Osteocyte (in vitro differentiated cells): ENCODE data around the gene LMAN2. TPM values are rescaled to one million over a fixed set of nuclear protein-coding genes. Genes with fewer than 3 reads are reported as not detected.
A peak's percentile ranks its signal among the peaks of the same experiment; 100 is the strongest.

Experiments
- DNase-seq: peaks from one replicate; pipeline ENCODE4 v3.0.0; 2021; ENCODE audit warnings: mixed read lengths; ENCODE audit not compliant: unreplicated experiment; ENCODE audit errors: extremely low spot score
- H3K27ac Mint-ChIP-seq: one replicate; pipeline ENCODE4 v1.8.0; 2021; ENCODE audit warnings: mild to moderate bottlenecking, mixed read lengths; ENCODE audit not compliant: unreplicated experiment
- H3K27me3 Mint-ChIP-seq: one replicate; pipeline ENCODE4 v1.8.0; 2021; ENCODE audit warnings: mixed read lengths; ENCODE audit not compliant: unreplicated experiment
- H3K36me3 Mint-ChIP-seq: one replicate; pipeline ENCODE4 v1.8.0; 2021; ENCODE audit warnings: mixed read lengths; ENCODE audit not compliant: unreplicated experiment
- H3K4me1 Mint-ChIP-seq: one replicate; pipeline ENCODE4 v1.8.0; 2021; ENCODE audit warnings: mixed read lengths; ENCODE audit not compliant: unreplicated experiment
- H3K4me3 Mint-ChIP-seq: one replicate; pipeline ENCODE4 v1.8.0; 2021; ENCODE audit warnings: mild to moderate bottlenecking, moderate library complexity, mixed read lengths; ENCODE audit not compliant: unreplicated experiment
- H3K9me3 Mint-ChIP-seq: one replicate; pipeline ENCODE4 v1.8.0; 2021; ENCODE audit warnings: mixed read lengths; ENCODE audit not compliant: unreplicated experiment
- CTCF ChIP-seq: fragments of 200-600 bp; sonication (generic); IDR thresholded peaks from 2 replicates; pipeline ENCODE4 v1.5.0; 2021; ENCODE audit warnings: antibody characterized with exemption, mild to moderate bottlenecking, moderate library complexity
- total RNA-seq: library from RNA; stranded (reverse); gene quantifications from 2 replicates; pipeline ENCODE4 v1.2.1, GENCODE V29; 2021

Gene LMAN2
- total RNA-seq, 1 donor from 2014 or later, result 102 TPM

GRCh38 chr5:177369645-177370440 lies 18.4 kb upstream of the LMAN2 start:
- no peak overlapping the region for H3K4me3 Mint-ChIP-seq
- no peak overlapping the region for H3K27ac Mint-ChIP-seq
- no peak for TF ChIP-seq CTCF
- no peak for DNase-seq
- peaks cover 18% of the 10 kb centered on the region for H3K4me1 Mint-ChIP-seq
- no peaks in the 10 kb centered on the region for H3K27me3 Mint-ChIP-seq
- no peaks in the 10 kb centered on the region for H3K36me3 Mint-ChIP-seq
- no peaks in the 10 kb centered on the region for H3K9me3 Mint-ChIP-seq

GRCh38 chr5:177368869-177369644 lies 17.6 kb upstream of the LMAN2 start:
- no peak overlapping the region for H3K27ac Mint-ChIP-seq
- no peak for DNase-seq

GRCh38 chr5:177367981-177368868 lies 16.8 kb upstream of the LMAN2 start:
- H3K9me3 Mint-ChIP-seq, result no peaks in the 10 kb centered on the region
- H3K4me3 Mint-ChIP-seq, result peak overlapping the region; percentile 22
- no peak overlapping the region for H3K27ac Mint-ChIP-seq
- no peaks in the 10 kb centered on the region for H3K27me3 Mint-ChIP-seq
- H3K36me3 Mint-ChIP-seq, result no peaks in the 10 kb centered on the region
- no peak for TF ChIP-seq CTCF
- no peak for DNase-seq
- peaks cover 18% of the 10 kb centered on the region for H3K4me1 Mint-ChIP-seq

More at GRCh38 chr5:177368869-177369644, 17.6 kb upstream of the LMAN2 start:
- peak overlapping the region; percentile 30 for H3K4me3 Mint-ChIP-seq
- H3K9me3 Mint-ChIP-seq, result no peaks in the 10 kb centered on the region
- H3K4me1 Mint-ChIP-seq, result peaks cover 18% of the 10 kb centered on the region
- H3K27me3 Mint-ChIP-seq, result no peaks in the 10 kb centered on the region
- no peaks in the 10 kb centered on the region for H3K36me3 Mint-ChIP-seq
- peak; percentile 56 for TF ChIP-seq CTCF

- no peak overlapping the region for H3K27ac Mint-ChIP-seq
- DNase-seq, result peak; percentile 85
- peaks cover 22% of the 10 kb centered on the region for H3K4me1 Mint-ChIP-seq
- no peaks in the 10 kb centered on the region for H3K27me3 Mint-ChIP-seq
- H3K9me3 Mint-ChIP-seq, result no peaks in the 10 kb centered on the region
- TF ChIP-seq CTCF, result no peak
- H3K36me3 Mint-ChIP-seq, result no peaks in the 10 kb centered on the region
- peak overlapping the region; percentile 83 for H3K4me3 Mint-ChIP-seq
These were observed 15.9 kb upstream of the LMAN2 start for GRCh38 chr5:177367323-177367848.
